Right ventricle myocardium superior (tissue), 1 donor: ENCODE measurements around the gene NDUFAF5. TPM values are rescaled to one million over a fixed set of nuclear protein-coding genes. Genes with fewer than 3 reads are reported as not detected.

Source experiments
- ATAC-seq: fragments of 200-7000 bp; cut with Tn5 transposase; one replicate; pipeline ENCODE4 v1.9.1; 2020; ENCODE audit warnings: mild to moderate bottlenecking; ENCODE audit not compliant: poor library complexity
- DNase-seq: peaks from one replicate; pipeline ENCODE4 v3.0.0-alpha.2; 2020
- intact Hi-C: fragments of 100-400 bp; cut with DNase I; formaldehyde crosslinking; loops from one replicate; pipeline ENCODE4 v1.11.2; 2022
- total RNA-seq: library from RNA; stranded (reverse); fragmentation: NEBNext Ultra II Directional; extraction: Animal tissue kit (Norgen Biotek cat#: 25700); gene quantifications from one replicate; pipeline ENCODE4 v1.2.1, GENCODE V29; 2021
- donor health status: DM: no; HTN: yes; CAD: no; lungs with severe emphysema.

NDUFAF5 gene
- total RNA-seq, 1 donor from 2014 or later: 76.0 TPM

GRCh38 chr20:13771853-13772453 is 12.9 kb upstream of the NDUFAF5 start:
- DNase-seq (no peak), ATAC-seq (no peak)
- intact Hi-C loops: no loop called here

- DNase-seq (no peak), ATAC-seq (no peak)
- intact Hi-C loops: no loop called here
These were observed 12.3 kb upstream of the NDUFAF5 start for GRCh38 chr20:13772529-13772928.

DNA sequence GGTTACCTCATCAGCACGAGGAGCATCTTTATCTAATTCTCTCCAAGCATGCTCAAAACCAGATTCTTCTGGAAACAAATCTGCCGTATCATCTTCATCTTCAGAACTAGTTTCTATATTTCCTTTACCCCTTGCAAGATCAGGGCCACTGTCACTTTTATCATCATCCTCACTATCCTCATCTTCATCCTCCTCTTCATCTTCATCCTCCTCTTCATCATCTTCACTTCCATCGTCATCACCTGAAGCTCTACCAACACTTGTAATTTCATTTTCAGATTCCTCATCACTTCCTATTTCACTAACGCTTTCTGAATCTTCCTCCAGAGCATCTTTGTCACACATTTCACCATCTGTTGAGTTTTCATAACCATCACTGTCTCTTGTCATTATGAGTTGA is 9.0 kb upstream of the NDUFAF5 start:
- ATAC-seq: no peak
- intact Hi-C loops: no loop called here
- no peak for DNase-seq

GRCh38 chr20:13777171-13777601 is 7.6 kb upstream of the NDUFAF5 start:
- ATAC-seq (no peak), DNase-seq (no peak)
- intact Hi-C loops: no loop called here

DNA sequence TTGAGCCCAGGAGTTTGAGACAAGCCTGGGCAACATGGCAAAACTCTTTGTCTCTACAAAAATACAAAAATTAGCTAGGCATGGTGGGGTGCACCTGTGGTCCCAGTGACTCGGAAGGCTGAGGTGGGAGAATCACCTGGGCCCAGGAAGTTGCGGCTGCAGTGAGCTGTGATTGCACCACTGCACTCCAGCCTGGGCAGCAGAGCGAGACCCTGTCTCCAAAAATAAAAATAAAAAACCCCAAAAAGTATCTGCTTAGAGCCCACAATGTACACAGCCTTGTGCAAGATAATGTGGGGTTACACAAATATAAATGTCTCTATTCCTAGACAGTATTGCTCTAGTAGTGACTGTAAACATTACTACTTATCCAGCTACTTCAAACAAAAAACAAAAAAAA is 6.0 kb upstream of the NDUFAF5 start:
- intact Hi-C loops: no loop called here

DNA sequence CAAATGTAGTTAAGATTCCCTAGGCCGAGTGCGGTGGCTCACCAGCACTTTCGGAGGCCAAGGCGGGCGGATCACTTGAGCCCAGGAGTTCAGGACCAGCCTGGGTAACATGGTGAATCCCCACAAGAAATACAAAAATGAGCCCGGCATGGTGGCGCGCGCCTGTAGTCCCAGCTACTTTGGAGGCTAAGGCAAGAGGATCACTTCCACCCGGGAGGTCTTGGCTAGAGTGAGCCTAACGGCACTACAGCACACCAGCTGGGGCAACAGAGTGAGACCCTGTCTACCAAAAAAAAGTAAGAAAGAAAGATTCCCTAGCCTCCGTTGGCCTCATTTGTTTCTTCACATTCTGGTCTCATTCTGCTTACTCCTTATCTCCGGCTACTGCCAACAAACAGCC is 1.3 kb upstream of the NDUFAF5 start:
- DNase-seq (no peak), ATAC-seq (no peak)
- intact Hi-C loops: loop anchor here (10.0 kb wide), 1 partner anchor 149 kb away; the partner anchor contains the start of gene TASP1

More for the DNA sequence above, 6.0 kb upstream of the NDUFAF5 start:
- DNase-seq: no peak
- no peak for ATAC-seq

- intact Hi-C loops: loop anchor here (10.0 kb wide), 1 partner anchor 150 kb away; the partner anchor contains the start of gene TASP1
- DNase-seq: no peak
- ATAC-seq: peak; percentile 3
These were observed 446 bp upstream of the NDUFAF5 start for GRCh38 chr20:13784271-13784892.

- intact Hi-C loops: loop anchor here (10.0 kb wide), 1 partner anchor 151 kb away; the partner anchor contains the start of gene TASP1
- no peak for DNase-seq
- no peak for ATAC-seq
These were observed 1.5 kb downstream of the NDUFAF5 start for GRCh38 chr20:13786143-13786828.

DNA sequence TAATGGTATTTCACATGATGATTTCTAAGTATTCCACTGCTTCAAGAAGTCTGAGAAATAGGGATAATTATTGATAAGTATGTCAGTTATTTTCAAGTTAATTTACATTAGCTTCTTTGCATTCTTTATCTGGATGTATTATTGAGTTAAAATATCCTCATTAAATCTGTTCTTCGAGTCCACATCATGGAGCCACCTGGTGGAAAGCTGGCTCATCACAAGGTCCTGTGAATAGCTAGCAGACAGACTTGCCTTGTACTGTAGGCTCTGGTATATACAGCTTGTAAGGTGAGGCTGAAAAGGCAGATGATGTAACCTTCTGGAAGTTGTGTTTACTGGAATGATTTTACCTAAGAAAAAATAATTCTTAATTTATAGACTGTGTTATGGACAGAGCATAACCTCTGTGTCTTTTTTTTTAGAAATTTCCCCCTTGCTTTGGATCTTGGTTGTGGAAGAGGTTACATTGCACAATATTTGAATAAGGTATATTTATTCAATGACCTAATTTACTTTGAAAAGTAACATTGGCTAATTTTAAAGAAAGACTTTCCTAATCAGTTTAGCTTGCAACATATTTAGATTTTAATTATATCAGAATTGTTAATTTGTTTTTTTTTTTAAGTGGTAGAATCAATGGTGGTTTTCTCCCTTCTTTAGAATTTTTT is 3.5 kb downstream of the NDUFAF5 start:
- no peak for ATAC-seq
- no peak for DNase-seq
- intact Hi-C loops: loop anchor here (10.0 kb wide), 1 partner anchor 154 kb away; the partner anchor contains the start of gene TASP1

DNA sequence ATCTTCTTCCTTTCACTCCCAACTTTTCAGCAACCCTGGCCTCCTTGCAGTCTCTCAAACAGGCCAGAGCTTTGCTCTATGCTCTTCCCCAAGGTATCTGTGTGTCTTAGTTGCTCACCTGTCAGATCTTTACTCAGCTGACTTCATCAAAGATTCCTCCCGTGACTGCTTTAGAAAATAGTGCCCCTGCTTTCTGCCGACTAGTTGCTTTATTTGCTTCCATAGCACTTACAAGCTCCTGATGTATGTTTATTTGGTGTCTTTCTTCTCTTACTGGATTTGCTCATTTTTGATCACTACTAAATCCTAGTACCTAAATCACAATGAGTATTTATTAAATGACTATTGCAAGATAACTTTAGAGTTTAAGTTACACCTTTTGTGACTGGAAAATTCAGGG is 5.9 kb downstream of the NDUFAF5 start:
- no peak for DNase-seq
- intact Hi-C loops: no loop called here
- ATAC-seq: no peak

DNA sequence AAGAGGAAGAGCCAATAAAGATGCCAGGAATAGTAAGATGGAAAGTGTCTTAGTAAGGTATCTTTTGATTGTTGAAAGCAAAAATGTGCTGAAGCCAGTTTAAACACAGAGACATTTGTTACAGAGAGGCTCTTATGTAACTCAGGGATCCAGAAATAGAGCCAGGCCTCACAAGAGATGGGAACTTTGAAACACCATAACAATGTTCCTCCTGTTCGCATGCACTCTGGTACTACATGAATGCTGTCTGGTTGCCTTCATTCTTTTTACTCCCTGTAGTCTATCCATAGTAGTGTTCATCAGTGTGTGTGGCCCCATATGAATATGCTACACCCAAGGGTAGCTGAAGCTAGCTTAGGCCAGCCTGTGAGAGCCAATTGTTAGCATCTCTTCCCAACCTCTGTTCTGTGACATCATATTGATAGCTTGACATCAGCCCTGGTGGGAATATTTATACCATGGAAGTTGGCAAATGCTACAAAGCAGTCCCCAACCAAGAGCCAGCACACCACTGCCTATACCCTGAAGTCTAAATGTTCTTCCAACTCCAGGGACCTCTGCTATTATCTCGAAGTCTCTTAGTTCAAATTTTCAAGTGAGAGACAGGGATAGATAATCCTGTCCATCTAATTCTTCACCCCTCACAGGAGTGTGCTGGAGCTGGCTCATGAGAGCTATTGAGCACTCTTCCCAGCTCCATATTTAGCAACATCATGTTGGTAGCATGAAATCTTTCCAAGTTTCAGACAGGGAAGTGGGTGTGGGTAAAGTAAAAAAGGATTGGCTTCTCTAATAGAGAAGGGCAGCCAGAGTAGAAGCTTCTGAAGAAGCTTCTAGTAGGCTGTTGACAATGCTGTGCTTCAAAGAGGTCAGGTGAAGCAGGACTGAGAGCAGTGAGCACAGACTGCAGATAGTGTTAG is 7.0 kb downstream of the NDUFAF5 start:
- intact Hi-C loops: no loop called here
- DNase-seq (no peak), ATAC-seq (peak; percentile 91)

DNA sequence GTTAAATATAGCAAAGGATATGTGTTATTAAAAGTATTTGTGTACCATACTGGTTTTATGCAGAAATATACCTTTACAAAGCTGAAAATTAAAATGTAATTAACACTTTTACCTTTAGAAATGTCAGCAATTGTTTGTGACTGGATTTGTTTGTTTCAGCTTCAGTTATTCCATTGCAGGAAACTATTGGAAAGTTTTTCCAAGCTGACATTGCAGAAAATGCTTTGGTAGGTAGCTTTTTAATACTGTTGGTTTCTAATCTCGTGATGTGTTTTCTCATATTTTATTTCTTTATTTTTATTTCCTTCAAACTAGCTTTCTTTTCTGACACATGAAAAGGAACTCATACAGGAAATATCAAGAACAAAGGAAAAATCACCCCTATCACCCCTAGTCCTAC is 8.2 kb downstream of the NDUFAF5 start:
- ATAC-seq (no peak), DNase-seq (no peak)
- intact Hi-C loops: no loop called here

DNA sequence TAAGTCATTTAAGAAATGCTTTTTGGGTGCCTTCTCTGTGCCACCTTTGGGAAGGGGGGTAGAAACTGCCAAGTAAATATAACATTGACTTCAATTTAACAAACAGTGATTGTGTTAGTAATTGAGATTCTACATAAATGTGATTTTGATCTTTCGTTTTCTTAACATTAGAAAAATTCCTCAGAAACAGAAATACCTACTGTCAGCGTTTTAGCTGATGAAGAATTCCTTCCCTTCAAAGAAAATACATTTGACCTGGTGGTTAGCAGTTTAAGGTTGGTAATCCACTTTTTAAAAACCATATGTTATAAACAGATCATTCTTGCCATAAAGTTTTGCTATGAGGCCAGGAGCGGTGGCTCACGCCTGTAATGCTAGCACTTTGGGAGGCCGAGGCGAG is 9.8 kb downstream of the NDUFAF5 start:
- intact Hi-C loops: no loop called here
- no peak for DNase-seq
- ATAC-seq: no peak

DNA sequence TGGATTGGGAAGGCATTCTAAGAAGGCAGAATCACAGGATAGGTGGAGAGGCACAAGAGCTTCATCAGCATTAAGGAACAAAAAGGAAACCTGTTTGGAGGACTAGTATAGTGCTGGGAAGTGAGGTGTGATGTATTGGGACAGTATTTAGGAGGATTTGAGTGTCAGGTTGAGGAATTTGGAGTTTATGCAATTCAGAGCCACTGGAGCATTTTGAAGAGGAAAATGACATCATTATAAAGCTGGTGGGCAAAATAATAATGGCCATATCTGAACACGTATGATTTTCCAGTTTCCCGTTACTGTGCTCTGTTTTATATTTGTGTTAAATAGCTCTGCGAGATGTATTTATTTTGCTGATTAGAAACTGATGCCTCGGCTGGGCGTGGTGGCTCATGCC is 14.2 kb downstream of the NDUFAF5 start:
- no peak for ATAC-seq
- no peak for DNase-seq
- intact Hi-C loops: no loop called here

DNA sequence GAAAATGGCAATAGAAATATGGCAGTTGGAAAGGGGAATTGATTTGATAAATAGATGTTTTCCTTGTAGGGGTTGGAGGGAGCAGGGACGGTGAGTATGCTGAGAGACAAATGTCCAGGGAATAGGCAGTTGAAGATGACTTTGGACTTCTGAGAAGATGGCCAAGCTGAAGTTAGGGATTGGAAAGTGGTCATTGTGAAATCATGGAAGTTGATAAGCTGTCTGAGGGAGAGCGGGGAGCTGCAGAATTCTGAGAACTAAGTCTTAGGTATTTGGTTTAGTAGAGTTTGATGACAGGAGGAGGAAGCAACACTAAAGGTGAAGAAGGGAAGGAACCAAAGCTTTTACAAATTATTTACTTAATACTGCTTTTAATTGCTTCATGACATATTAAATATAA is 15.1 kb downstream of the NDUFAF5 start:
- ATAC-seq: peak; percentile 21
- intact Hi-C loops: no loop called here
- DNase-seq: no peak

DNA sequence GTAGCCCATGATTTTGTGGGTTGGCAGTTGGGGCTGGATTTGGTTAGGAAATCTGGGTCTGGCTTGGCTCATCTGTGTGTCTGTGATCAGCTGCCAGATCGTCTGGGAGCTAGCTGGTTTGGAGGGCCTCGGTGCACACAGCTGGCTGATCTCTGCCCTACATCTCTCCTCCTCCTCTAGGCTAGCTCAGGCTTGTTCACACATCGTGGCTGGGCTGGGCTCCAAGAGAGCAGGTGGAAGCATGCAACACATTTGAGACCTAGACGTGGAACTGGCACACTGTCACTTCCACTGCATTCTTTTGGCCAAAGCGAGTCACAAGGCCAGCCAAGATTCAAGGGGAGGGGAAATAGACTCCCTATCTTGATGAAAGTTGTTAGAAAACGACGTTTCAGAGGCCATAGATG is 15.9 kb downstream of the NDUFAF5 start:
- peak; percentile 99 for ATAC-seq
- intact Hi-C loops: no loop called here
- peak; percentile 96 for DNase-seq

DNA sequence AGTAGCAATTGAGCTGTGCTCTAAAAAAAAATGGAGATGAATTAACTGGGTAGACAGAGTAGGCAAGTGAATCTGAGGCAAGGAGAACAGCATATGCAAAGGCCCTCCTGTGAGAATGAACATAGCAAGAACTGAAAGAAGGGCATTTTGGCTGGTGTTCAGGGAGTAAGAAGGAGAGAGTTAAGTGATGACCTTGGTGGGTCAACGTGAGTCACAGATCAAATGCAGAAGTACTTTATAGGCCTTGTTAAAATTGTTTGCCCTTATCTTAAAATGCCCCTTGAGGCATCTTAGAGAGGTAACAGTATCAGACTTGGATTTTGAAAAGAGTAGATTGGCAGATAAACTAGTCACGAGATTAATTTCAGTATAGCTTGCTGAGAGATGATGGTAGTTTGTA is 24.5 kb downstream of the NDUFAF5 start:
- peak; percentile 31 for ATAC-seq
- DNase-seq: no peak
- intact Hi-C loops: no loop called here

- no peak for ATAC-seq
- no peak for DNase-seq
- intact Hi-C loops: no loop called here
These were observed 25.0 kb downstream of the NDUFAF5 start for GRCh38 chr20:13809855-13810254.
